GM12801 (cell line): Measurements from ENCODE around the gene MEF2D.

Source experiments
- CTCF ChIP-seq: IDR thresholded peaks from one replicate; pipeline ENCODE4 v1.5.1; 2011; ENCODE audit warnings: control low read depth; ENCODE audit not compliant: insufficient read length; ENCODE audit errors: extremely low read depth

The MEF2D gene

GRCh38 chr1:156543066-156543465 lies 42.5 kb upstream of the MEF2D start:
- TF ChIP-seq CTCF, result no peak

- no peak for TF ChIP-seq CTCF
Observed at GRCh38 chr1:156540955-156541354, 40.4 kb upstream of the MEF2D start.

- TF ChIP-seq CTCF, result no peak
Observed at GRCh38 chr1:156539818-156540355, 39.3 kb upstream of the MEF2D start.

GRCh38 chr1:156538711-156539440 lies 38.3 kb upstream of the MEF2D start:
- TF ChIP-seq CTCF, result no peak

- no peak for TF ChIP-seq CTCF
Observed at GRCh38 chr1:156537027-156537426, 36.5 kb upstream of the MEF2D start.

- TF ChIP-seq CTCF, result no peak
Observed at GRCh38 chr1:156534424-156535060, 34.0 kb upstream of the MEF2D start.

GRCh38 chr1:156533568-156534220 lies 33.1 kb upstream of the MEF2D start:
- TF ChIP-seq CTCF, result no peak
